CD4-positive, CD25-positive, alpha-beta regulatory T cell (primary cell): ENCODE results near the gene PBRM1. TPM values are rescaled to one million over a fixed set of nuclear protein-coding genes. Genes with fewer than 3 reads are reported as not detected.

ENCODE experiments used
- ATAC-seq, 2 donors: fragments of 150-1000 bp; cut with Tn5 transposase; one replicate each; pipeline ENCODE4 v1.10.0; 2021; ENCODE audit warnings: low read depth in 2 of 2, moderate number of reproducible peaks in 2 of 2, moderate library complexity in 1 of 2
- DNase-seq, 3 donors: peaks; one replicate each; pipeline versions ENCODE4 v3.0.0 to v3.0.0-alpha.2; 2012 to 2022; ENCODE audit warnings: mixed read lengths in 1 of 3
- H3K27ac ChIP-seq: one replicate; pipeline ENCODE4 v1.7.0; 2013; ENCODE audit warnings: mild to moderate bottlenecking, low read length; ENCODE audit not compliant: insufficient read depth, poor library complexity, severe bottlenecking
- H3K27me3 ChIP-seq: one replicate; pipeline ENCODE4 v1.7.0; 2013; ENCODE audit warnings: low read length; ENCODE audit not compliant: control insufficient read depth, insufficient read depth
- H3K36me3 ChIP-seq: one replicate; pipeline ENCODE4 v1.7.0; 2013; ENCODE audit warnings: mild to moderate bottlenecking, low read length, moderate library complexity; ENCODE audit not compliant: control insufficient read depth, insufficient read depth
- H3K4me1 ChIP-seq: 2 replicates; pipeline ENCODE4 v1.7.0; 2013; ENCODE audit warnings: mild to moderate bottlenecking, low read length; ENCODE audit not compliant: insufficient read depth, control insufficient read depth, poor library complexity, severe bottlenecking
- H3K4me3 ChIP-seq: one replicate; pipeline ENCODE4 v1.7.0; 2013; ENCODE audit warnings: low read depth, mild to moderate bottlenecking, low read length, moderate library complexity
- H3K9me3 ChIP-seq, 2 experiments: 1 replicate in 1 of 2; 2 replicates in 1 of 2; pipeline ENCODE4 v1.7.0; 2013; ENCODE audit warnings: low read length in 2 of 2, mild to moderate bottlenecking in 1 of 2, moderate library complexity in 1 of 2; ENCODE audit not compliant: control insufficient read depth in 2 of 2
- H3K27ac Mint-ChIP-seq, 3 donors: one replicate each; pipeline ENCODE4 v1.8.0; 2020 to 2022; ENCODE audit warnings: mild to moderate bottlenecking in 3 of 3, mixed read lengths in 3 of 3, moderate library complexity in 2 of 3
- H3K27me3 Mint-ChIP-seq: one replicate; pipeline ENCODE4 v1.8.0; 2022; ENCODE audit warnings: mild to moderate bottlenecking, mixed read lengths
- H3K36me3 Mint-ChIP-seq: one replicate; pipeline ENCODE4 v1.8.0; 2020; ENCODE audit warnings: mixed read lengths
- H3K4me1 Mint-ChIP-seq, 4 donors: one replicate each; pipeline ENCODE4 v1.8.0; 2020 to 2022; ENCODE audit warnings: mixed read lengths in 4 of 4, mild to moderate bottlenecking in 1 of 4
- H3K4me3 Mint-ChIP-seq, 4 donors: one replicate each; pipeline ENCODE4 v1.8.0; 2020 to 2022; ENCODE audit warnings: mild to moderate bottlenecking in 4 of 4, mixed read lengths in 4 of 4, moderate library complexity in 3 of 4
- H3K9me3 Mint-ChIP-seq, 7 donors: one replicate each; pipeline ENCODE4 v1.8.0; 2020 to 2022; ENCODE audit warnings: mixed read lengths in 7 of 7, mild to moderate bottlenecking in 3 of 7, moderate library complexity in 2 of 7
- polyA plus RNA-seq, 4 donors: library from polyadenylated mRNA; unstranded; fragments of 300-500 nt; fragmentation: Illumina TruSeq; gene quantifications; one replicate each; pipeline ENCODE4 v1.2.3, GENCODE V29; 2021
- total RNA-seq: library from RNA; stranded (reverse); gene quantifications from one replicate; pipeline ENCODE4 v1.2.3, GENCODE V29; 2022

PBRM1 gene
- total and polyA plus RNA-seq, 5 donors from 2014 or later: 58.7 to 73.4 (median 66.4) TPM

DNA sequence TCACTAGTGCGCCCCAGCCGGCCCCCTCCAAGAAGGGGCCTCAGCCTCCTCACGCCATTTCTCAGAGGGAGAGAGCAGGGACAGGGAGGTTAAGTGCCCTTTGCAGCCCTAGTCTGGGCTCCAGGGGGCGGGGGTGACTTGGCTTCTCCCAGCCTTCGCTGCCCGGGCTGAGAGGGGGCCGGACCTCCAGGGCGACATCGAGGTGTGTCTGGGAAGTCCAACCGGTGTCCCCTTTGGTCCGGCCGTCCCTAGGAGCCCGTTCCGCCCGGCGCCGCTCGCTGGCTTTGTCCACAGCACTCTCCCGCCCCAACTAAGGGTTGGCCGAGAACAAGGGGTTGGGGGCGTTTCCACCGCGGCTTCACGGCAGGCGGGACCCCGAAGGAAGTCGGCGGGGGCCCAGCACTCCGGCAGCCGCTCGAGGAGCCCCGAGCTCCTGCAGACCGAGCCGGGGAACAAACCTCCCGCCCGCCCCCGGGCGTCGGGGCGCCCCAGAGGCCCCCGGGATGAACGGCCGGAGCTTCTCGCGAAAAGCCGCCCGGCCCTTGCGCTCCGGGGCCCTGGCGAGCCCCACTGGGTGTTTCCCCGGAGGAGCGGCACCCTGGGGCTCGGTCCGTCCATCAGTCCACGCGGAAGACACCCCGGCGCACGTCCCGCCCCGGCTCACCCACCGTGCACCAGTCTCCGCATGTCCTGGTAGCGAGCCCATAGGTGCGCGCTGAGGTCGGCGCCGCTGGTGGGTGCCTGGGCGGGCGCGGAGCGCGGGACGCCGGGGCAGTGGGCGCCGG, 152.7 kb downstream of the PBRM1 start:
- H3K4me1 Mint-ChIP-seq: peaks cover 12 to 38% (median 21%) of the 10 kb centered on the region in 4 donors
- no peak overlapping the region for H3K27ac Mint-ChIP-seq

DNA sequence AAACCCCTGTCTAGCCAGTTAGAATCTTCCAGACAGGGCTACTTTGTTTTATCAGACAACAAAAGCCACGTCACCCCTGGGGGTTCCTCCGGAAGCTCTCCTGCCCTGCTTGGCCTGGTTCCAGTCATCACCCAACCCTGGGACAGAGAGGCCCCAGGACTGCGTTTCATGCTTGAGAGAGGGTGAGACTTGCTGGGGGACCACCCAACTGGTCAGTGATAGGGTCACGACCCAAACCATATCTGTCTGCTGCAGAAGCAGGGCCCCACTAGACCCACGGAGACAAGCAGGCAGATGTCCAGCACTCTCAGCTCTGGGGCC, 153.2 kb downstream of the PBRM1 start:
- Mint-ChIP-seq H3K27me3 (no peaks in the 10 kb centered on the region), H3K36me3 (no peaks in the 10 kb centered on the region), H3K4me1 (peaks cover 6 to 32% (median 16%) of the 10 kb centered on the region in 4 donors), H3K9me3 (peaks cover 0 to 2% (median 0%) of the 10 kb centered on the region in 7 donors), H3K4me3 (peak overlapping the region; percentile 66 to 81 (median 73)), H3K27ac (no peak overlapping the region)
- Histone ChIP-seq H3K36me3 (no peaks in the 10 kb centered on the region), H3K4me1 (peaks cover 30% of the 10 kb centered on the region), H3K9me3 (no peaks in the 10 kb centered on the region), H3K27ac (no peak overlapping the region), H3K27me3 (no peaks in the 10 kb centered on the region), H3K4me3 (no peak overlapping the region)
- ATAC-seq: no peak
- no peak for DNase-seq

More for the DNA sequence above, 152.7 kb downstream of the PBRM1 start:
- Mint-ChIP-seq H3K36me3 (no peaks in the 10 kb centered on the region), H3K4me3 (peak overlapping the region; percentile 66 to 81 (median 73)), H3K9me3 (peaks cover 0 to 2% (median 0%) of the 10 kb centered on the region in 7 donors), H3K27me3 (no peaks in the 10 kb centered on the region)
- DNase-seq: peak in 2 of 3 donors; percentile 26 to 36
- H3K27ac ChIP-seq: no peak overlapping the region
- H3K4me1 ChIP-seq: peaks cover 36% of the 10 kb centered on the region
- ATAC-seq: no peak
- H3K27me3 ChIP-seq: no peaks in the 10 kb centered on the region
- H3K9me3 ChIP-seq: no peaks in the 10 kb centered on the region
- H3K36me3 ChIP-seq: no peaks in the 10 kb centered on the region
- no peak overlapping the region for H3K4me3 ChIP-seq

GRCh38 chr3:52531860-52532516, 153.7 kb downstream of the PBRM1 start:
- Histone ChIP-seq H3K9me3 (no peaks in the 10 kb centered on the region), H3K4me1 (peaks cover 25% of the 10 kb centered on the region), H3K4me3 (no peak overlapping the region), H3K36me3 (no peaks in the 10 kb centered on the region), H3K27me3 (no peaks in the 10 kb centered on the region), H3K27ac (no peak overlapping the region)
- DNase-seq (no peak), ATAC-seq (no peak)
- H3K4me3 Mint-ChIP-seq: peak overlapping the region; percentile 52 to 81 (median 73)
- H3K9me3 Mint-ChIP-seq: peaks cover 0 to 2% (median 0%) of the 10 kb centered on the region in 7 donors
- no peaks in the 10 kb centered on the region for H3K27me3 Mint-ChIP-seq
- H3K36me3 Mint-ChIP-seq: no peaks in the 10 kb centered on the region
- H3K4me1 Mint-ChIP-seq: peaks cover 3 to 28% (median 12%) of the 10 kb centered on the region in 4 donors
- H3K27ac Mint-ChIP-seq: no peak overlapping the region

GRCh38 chr3:52530918-52531826, 154.5 kb downstream of the PBRM1 start:
- H3K4me1 Mint-ChIP-seq: peaks cover 3 to 23% (median 9%) of the 10 kb centered on the region in 4 donors
- H3K36me3 Mint-ChIP-seq: no peaks in the 10 kb centered on the region
- Histone ChIP-seq H3K9me3 (no peaks in the 10 kb centered on the region), H3K4me3 (no peak overlapping the region), H3K27me3 (no peaks in the 10 kb centered on the region), H3K27ac (no peak overlapping the region), H3K36me3 (no peaks in the 10 kb centered on the region), H3K4me1 (peaks cover 21% of the 10 kb centered on the region)
- H3K9me3 Mint-ChIP-seq: peaks cover 0 to 2% (median 0%) of the 10 kb centered on the region in 7 donors
- H3K27ac Mint-ChIP-seq: no peak overlapping the region
- DNase-seq (no peak), ATAC-seq (no peak)
- H3K4me3 Mint-ChIP-seq: peak overlapping the region in 3 of 4 donors; percentile 51 to 81 (median 52)
- H3K27me3 Mint-ChIP-seq: no peaks in the 10 kb centered on the region

GRCh38 chr3:52529376-52530333, 156.1 kb downstream of the PBRM1 start:
- no peaks in the 10 kb centered on the region for H3K36me3 ChIP-seq
- H3K9me3 Mint-ChIP-seq: peaks cover 0 to 2% (median 0%) of the 10 kb centered on the region in 7 donors
- peak overlapping the region in 1 of 3 donors; percentile 49 for H3K27ac Mint-ChIP-seq
- no peaks in the 10 kb centered on the region for H3K27me3 ChIP-seq
- no peak for ATAC-seq
- no peak overlapping the region for H3K4me3 ChIP-seq
- H3K27ac ChIP-seq: no peak overlapping the region
- H3K4me1 Mint-ChIP-seq: peaks cover 0 to 10% (median 0%) of the 10 kb centered on the region in 4 donors
- no peak for DNase-seq
- H3K4me1 ChIP-seq: peaks cover 15% of the 10 kb centered on the region
- H3K9me3 ChIP-seq: no peaks in the 10 kb centered on the region
- H3K4me3 Mint-ChIP-seq: peak overlapping the region in 2 of 4 donors; percentile 42 to 43
- H3K27me3 Mint-ChIP-seq: no peaks in the 10 kb centered on the region
- no peaks in the 10 kb centered on the region for H3K36me3 Mint-ChIP-seq

DNA sequence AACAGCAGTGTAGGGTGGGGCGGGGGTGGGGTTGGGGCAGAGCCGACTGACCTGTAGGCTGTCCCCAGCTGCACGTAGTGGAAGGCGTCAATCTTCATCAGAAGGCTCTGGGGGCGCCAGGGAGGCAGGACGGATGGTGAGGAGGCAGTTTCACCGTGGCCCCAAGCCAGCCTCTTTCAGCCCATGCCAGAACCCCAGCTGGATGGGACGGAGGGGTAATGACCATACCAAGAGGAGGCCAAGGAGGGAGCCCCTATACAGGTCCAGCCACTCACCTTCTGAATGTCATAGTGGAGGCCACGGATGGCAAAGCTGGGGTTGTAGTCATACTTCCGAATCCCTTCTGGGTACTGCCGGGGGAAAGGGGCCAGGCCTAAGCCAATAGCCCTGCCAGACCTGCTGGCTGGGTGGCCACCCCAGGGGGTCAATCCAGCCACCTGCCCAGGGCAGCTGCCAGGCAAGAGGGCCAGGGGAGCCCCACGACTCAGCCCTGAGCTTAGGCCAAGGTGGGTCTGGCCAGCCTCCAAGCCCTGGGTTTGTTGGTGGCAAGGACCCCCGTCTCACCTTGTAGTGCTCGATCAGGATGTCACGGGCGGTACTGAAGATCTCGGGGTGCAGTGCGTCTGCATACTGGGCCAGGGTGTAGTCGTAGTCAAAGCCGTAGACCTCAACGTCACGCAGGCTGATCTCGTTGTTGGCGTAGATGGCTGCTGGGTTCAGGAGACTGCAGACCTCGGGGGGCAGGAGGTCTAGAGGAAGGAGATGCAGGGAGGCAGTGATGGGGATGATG, 156.9 kb downstream of the PBRM1 start:
- Mint-ChIP-seq H3K4me3 (no peak overlapping the region), H3K9me3 (peaks cover 0 to 2% (median 0%) of the 10 kb centered on the region in 7 donors), H3K27ac (no peak overlapping the region), H3K36me3 (no peaks in the 10 kb centered on the region), H3K4me1 (peaks cover 0 to 6% (median 0%) of the 10 kb centered on the region in 4 donors), H3K27me3 (no peaks in the 10 kb centered on the region)
- Histone ChIP-seq H3K4me3 (no peak overlapping the region), H3K9me3 (no peaks in the 10 kb centered on the region), H3K27me3 (no peaks in the 10 kb centered on the region), H3K4me1 (peaks cover 9% of the 10 kb centered on the region), H3K27ac (no peak overlapping the region), H3K36me3 (no peaks in the 10 kb centered on the region)
- ATAC-seq (no peak), DNase-seq (no peak)
